NCI-H524 treated with DMSO at 0.1 percent for 48 hours (cell line): ENCODE data around the gene CLDN4.
"Not testable (repeated sequence)": the region's sequence is repeated elsewhere in the genome, so short reads cannot be mapped to it uniquely, and the experiment has no call there.

ENCODE experiments used
- DNase-seq: peaks from one replicate; lab custom pipeline; 2025; lab: John Stamatoyannopoulos, UW

The CLDN4 gene

DNA sequence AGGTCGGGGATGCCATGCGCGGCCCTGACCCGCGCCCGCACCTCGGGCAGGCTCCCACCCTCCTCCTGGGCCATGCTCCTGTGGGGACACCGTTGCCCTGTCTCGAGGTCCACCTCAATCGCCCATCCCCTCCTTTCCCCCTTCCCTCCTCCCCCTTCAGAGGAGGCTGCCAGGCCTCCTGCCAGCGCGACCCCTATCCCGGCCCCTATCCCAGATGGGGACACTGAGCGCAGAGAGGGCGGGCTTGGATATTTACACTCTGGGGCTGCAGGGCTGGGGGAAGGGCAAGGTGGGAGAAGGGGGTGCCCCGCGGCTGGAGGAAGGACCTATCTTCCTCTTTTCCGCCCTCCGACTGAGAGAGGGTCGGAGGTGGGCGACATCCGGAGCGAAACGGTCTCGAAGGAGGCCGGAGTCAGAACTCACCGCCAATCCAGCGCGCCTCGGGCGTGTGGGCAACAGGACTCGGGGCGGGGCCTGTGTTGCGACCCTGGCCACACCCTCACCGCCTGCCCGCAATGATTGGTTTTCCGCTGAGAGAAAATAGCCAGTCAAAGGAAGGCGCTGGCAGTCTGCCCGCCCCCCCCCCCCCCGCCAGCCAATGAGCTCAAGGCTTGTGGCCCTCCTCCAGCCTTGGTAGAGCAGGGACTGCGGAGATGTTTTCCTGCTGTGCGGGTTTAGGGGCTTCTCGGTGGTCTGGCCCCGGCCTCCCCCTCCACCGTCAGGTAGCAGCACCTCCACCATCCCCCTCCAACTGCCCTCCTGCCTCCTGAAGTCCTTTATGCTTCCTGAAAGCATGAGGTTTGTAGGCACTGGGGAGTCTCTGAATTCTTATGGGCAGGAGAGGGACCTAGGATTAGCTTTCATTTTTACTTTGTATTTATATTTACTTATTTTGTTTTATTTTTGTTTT, 11.5 kb downstream of the CLDN4 start, which contains the start of gene METTL27:
Gene METTL27 (minus strand): TSS at position 450 of the 910 bp plus-strand sequence. CDS start 376 bp downstream, at position 74.
- DNase-seq, result peak; percentile 33

DNA sequence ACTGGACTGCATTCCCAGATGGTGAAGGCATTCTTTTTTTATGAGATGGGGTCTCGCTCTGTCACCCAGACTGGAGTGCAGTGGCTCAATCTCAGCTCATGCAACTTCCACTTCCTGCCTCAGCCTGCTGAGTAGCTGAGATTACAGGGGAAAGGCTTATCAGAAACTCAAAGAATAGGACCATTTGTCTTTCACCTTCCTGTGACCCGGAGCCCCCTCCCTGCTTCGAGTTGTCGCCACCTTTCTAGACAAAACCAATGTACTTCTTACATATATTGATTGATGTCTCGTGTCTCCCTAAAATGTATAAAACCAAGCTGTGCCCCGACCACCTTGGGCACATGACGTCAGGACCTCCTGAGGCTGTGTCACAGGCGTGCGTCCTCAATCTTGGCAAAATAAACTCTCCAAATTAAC, 13.3 kb downstream of the CLDN4 start:
- DNase-seq, result no peak

DNA sequence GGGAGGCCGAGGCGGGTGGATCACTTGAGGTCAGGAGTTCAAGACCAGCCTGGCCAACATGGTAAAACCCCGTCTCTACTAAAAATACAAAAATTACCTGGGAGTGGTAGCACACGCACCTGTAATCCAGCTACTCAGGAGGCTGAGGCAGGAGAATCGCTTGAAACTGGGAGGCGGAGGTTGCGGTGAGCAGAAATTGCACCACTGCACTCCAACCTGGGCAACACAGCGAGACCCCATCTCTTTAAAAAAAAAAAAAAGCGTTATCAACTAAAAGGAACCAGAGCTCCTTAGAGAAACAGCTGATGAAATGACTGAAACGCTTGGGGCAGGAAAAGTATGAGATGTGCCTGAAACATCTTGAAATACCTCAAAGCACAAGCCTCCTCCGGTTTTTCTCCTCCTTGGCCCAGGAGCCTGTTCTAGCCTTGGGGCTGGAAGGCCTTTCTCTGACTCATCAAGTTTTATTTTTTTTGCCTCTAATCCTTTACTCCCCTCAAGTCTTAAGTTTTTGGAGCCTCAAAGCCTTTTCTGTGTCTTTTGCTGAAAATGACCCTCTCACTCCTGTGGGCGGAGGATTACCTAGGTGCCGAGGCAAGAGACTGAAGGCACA, 14.2 kb downstream of the CLDN4 start:
- DNase-seq, result no peak

GRCh38 chr7:73845701-73846195, 15.0 kb downstream of the CLDN4 start:
- not testable (repeated sequence) for DNase-seq

- DNase-seq, result no peak
Measured at GRCh38 chr7:73847941-73848723, 17.3 kb downstream of the CLDN4 start.

DNA sequence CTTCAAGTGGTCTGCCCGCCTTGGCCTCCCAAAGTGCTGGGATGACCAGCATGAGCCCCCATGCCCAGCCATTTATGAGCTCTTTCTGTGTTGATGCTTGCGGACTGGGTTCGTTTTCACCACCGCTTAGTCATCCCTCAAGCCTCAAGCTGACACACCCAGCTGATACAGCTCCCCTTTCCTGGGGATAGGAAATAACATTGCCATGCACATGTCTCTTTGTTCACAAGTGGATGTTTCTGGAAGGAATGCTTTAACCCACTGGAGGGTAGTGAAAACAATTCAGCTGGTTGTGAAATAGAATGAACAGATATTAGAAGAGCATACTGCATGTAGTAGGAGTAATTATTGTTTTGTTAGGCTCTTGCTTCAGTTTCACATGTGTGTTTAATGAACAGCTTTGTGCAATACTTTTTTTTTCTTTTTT, 20.0 kb downstream of the CLDN4 start:
- no peak for DNase-seq

- DNase-seq, result no peak
Measured at GRCh38 chr7:73851410-73852338, 20.9 kb downstream of the CLDN4 start.

DNA sequence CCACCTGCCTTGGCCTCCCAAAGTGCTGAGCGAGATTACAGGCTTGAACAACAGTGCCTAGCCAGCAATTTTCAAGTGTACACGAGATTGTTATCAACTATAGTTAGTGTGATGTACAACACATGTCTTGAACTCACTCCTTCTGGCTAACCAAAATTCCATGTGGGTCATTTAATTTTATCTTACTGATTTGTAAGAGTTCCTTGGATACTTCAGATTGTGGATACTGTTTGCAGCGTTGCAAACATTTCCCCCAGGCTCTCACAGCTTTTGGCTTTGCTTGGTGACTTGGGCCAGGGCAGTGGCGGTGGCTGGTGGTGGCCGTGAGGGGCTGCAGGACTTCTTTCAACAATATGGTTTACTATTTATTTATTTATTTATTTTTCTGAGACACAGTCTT, 21.7 kb downstream of the CLDN4 start:
- no peak for DNase-seq

DNA sequence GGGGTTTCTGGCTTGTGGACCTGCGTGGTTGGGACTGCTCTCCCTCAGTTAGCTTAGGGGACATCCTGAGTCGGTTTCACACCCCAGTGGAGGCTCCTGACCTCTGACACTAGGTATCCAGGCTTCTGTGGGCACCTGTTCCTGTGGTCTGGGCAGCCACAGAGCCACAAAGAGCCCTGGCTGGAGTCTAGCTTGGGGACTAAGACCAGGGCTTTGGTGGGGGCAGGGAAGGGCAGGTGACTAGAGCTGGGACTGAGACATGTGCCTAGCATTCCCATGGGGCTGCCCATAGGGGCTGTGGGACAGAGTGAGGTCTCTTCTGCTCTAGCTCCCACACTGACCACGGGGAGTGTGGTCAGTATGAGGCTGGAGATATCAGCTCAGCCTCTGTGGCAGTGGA, 26.1 kb downstream of the CLDN4 start:
- DNase-seq, result no peak

- DNase-seq, result no peak
Measured at GRCh38 chr7:73858807-73859206, 28.0 kb downstream of the CLDN4 start.

DNA sequence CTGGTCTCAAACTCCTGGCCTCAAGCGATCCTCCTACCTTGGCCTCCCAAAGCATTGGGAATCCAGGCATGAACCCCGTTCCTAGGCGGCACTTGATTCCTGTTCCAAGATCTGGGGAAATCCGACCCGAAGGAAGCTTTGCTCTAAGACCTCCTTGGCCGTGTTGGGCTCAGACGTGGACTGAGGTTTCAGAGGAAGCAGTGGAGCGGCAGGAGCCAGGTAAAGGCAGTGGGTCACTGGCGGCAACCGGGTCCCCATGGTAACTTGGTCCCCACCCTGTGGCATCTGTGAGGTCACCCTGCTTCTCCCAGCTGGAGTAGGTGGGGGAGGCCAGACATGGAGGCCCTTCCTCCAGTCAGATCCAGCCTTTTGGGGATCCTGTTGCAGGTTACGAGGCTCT, 30.1 kb downstream of the CLDN4 start, which contains the start of gene TMEM270:
Gene TMEM270 (plus strand): TSS at position 301 of the 400 bp plus-strand sequence. CDS start 36 bp downstream, at position 337.
- no peak for DNase-seq

GRCh38 chr7:73861305-73861704, 30.5 kb downstream of the CLDN4 start:
- DNase-seq, result no peak

DNA sequence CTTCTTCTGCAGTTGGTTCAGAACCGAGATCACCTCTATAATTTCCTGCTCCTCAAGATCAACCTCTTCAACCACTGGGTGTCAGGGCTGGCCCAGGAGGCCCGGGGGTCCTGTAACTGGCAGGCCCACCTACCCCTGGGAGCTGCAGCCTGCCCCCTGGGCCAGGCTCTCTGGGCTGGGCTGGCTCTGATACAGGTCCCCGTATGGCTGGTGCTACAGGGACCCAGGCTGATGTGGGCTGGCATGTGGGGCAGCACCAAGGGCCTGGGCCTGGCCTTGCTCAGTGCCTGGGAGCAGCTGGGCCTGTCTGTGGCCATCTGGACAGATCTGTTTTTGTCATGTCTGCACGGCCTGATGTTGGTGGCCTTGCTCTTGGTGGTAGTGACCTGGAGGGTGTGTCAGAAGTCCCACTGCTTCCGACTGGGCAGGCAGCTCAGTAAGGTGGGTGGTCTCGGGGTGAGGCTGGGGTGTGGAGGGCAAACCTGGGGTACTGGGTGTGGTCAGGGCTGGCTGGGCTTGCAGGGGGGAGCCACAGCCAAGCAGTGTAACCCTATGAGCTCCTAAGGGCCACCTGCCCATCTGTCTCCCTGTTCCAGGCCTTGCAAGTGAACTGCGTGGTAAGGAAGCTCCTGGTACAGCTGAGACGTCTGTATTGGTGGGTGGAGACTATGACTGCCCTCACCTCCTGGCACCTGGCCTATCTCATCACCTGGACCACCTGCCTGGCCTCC, 34.4 kb downstream of the CLDN4 start:
- peak; percentile 69 for DNase-seq

GRCh38 chr7:73865738-73866445, 35.1 kb downstream of the CLDN4 start:
- no peak for DNase-seq

- no peak for DNase-seq
Measured at GRCh38 chr7:73866446-73866767, 35.6 kb downstream of the CLDN4 start.

- DNase-seq, result no peak
Measured at GRCh38 chr7:73869011-73869798, 38.4 kb downstream of the CLDN4 start.

- DNase-seq, result no peak
Measured at GRCh38 chr7:73870041-73870492, 39.3 kb downstream of the CLDN4 start.

DNA sequence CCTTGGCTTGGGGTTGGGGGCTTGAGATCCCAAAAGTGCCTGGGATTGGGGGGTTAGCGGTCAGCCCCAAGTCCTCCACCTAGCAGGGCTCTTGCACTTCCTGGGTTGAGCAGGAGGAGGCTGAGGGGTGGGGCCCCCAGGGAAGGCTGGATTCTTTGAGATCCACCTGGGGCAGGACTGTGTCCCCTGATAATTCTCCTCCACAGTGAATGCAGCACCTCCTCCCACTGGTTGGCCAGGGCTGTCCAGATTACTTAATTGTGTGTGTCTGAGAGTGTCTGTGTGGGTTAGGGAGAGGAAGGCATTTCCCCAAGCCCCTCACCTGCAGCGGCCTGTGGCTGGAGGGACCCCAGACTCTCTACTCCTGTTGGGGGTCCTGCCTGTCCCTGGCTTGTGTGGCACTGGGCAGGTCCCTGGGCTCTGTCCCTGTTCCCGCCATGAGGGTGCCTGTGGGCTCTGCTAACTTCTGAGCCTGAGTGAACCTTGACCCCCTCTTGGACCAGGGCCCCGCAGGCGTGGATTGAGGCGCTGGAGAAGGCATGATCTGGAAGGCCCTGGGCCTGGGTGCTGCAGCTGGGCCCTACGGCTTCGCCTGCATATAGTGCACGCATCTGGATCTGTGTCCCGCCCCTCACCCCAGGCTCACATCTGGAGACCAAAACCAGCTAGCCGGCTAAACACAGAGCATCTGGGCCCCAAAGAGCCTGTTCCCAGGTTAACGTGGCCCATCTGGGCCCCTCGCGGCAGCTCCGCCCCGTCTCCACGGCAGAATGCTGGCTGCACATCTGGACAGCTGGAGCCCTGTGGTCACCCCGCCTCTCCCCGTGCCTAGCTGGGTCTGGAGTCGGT, 40.6 kb downstream of the CLDN4 start:
- DNase-seq, result no peak
